ENCODE data around the gene CFH.

DNA sequence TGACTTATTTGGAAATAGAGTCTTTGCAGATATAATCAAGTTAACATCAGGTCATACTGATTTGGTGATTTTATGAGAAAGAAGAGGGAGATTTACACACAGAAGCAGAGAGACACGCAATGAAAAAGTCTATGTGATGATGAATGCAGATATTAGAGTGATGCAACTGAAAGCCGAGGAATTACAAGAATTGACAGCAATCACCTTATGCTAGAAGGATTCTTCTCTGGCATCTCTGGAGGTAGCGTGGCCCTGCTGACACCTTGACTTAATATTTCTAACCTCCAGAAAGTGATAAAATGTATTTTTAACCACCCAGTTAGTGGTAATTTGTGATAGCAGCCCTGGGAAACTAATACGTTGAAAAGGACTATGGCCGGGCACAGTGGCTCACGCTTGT is 14.2 kb upstream of the CFH start:
- TF ChIP-seq, protein P1, sequence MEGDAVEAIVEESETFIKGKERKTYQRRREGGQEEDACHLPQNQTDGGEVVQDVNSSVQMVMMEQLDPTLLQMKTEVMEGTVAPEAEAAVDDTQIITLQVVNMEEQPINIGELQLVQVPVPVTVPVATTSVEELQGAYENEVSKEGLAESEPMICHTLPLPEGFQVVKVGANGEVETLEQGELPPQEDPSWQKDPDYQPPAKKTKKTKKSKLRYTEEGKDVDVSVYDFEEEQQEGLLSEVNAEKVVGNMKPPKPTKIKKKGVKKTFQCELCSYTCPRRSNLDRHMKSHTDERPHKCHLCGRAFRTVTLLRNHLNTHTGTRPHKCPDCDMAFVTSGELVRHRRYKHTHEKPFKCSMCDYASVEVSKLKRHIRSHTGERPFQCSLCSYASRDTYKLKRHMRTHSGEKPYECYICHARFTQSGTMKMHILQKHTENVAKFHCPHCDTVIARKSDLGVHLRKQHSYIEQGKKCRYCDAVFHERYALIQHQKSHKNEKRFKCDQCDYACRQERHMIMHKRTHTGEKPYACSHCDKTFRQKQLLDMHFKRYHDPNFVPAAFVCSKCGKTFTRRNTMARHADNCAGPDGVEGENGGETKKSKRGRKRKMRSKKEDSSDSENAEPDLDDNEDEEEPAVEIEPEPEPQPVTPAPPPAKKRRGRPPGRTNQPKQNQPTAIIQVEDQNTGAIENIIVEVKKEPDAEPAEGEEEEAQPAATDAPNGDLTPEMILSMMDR (IDR thresholded peaks at IDR 0.05 in 8 of 11, conservative IDR thresholded peaks at IDR 0.05 in 3 of 11) = no peak
- no peak for TF ChIP-seq POLR2AphosphoS5 (IDR thresholded peaks at IDR 0.05)
- TF ChIP-seq POLR2A (IDR thresholded peaks at IDR 0.05) = no peak
